Measurements from ENCODE around the gene NKPD1. TPM values are rescaled to one million over a fixed set of nuclear protein-coding genes. Genes with fewer than 3 reads are reported as not detected.
A peak's percentile ranks its signal among the peaks of the same experiment; 100 is the strongest.

NKPD1 gene
- total RNA-seq, 1 donor, result 0.36 TPM

DNA sequence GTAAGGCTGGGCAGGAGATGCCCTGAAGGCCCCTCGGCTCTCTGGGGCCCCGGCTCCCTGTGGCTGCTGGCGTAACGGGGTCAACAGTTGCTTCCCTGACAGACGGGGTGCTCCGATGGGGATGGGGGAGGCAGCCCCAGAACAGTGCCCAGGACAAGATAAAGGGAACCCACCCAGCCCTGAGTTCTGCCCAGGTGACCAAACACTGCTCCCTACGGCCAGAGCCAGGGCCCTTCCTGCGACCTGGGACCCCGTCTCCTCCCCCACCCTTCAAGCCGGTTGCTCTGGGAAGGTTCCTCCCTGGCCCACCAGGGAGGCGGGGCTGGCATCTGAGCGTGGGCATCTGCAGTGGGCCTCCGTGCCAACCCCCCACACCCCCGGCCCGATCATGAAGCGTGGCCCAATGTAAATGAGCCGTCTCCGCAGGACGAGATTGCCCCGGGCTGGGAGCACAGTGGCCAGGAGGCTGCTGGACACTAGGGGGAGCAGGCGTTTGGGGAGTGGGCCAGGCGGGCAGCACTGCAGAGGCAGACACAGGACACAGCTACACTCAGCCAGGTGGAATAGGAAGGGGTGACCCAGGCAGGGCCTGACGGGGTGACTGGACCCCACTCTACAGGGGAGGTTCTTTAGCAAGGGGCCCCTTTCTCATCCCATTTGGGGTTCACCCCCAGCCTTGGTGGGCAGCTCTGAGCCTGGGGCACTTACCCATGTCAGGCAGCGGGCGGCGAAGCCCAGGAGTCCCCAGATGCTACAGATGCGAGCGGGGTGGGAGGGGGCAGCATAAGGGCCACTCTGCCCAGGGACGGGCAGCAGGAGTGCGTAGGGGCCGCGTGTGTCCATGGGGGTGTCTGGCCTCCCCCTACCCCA, 1.2 kb upstream of the NKPD1 start:
- TF ChIP-seq, protein P1, sequence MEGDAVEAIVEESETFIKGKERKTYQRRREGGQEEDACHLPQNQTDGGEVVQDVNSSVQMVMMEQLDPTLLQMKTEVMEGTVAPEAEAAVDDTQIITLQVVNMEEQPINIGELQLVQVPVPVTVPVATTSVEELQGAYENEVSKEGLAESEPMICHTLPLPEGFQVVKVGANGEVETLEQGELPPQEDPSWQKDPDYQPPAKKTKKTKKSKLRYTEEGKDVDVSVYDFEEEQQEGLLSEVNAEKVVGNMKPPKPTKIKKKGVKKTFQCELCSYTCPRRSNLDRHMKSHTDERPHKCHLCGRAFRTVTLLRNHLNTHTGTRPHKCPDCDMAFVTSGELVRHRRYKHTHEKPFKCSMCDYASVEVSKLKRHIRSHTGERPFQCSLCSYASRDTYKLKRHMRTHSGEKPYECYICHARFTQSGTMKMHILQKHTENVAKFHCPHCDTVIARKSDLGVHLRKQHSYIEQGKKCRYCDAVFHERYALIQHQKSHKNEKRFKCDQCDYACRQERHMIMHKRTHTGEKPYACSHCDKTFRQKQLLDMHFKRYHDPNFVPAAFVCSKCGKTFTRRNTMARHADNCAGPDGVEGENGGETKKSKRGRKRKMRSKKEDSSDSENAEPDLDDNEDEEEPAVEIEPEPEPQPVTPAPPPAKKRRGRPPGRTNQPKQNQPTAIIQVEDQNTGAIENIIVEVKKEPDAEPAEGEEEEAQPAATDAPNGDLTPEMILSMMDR (IDR thresholded peaks at IDR 0.05; ENCODE audit: insufficient read depth, low read length), result peak; percentile 73
- DNase-seq (ENCODE audit: low read depth), result peak; percentile 26
- H3K4me3 ChIP-seq (ENCODE audit: low read depth, low read length), result no peak overlapping the region

DNA sequence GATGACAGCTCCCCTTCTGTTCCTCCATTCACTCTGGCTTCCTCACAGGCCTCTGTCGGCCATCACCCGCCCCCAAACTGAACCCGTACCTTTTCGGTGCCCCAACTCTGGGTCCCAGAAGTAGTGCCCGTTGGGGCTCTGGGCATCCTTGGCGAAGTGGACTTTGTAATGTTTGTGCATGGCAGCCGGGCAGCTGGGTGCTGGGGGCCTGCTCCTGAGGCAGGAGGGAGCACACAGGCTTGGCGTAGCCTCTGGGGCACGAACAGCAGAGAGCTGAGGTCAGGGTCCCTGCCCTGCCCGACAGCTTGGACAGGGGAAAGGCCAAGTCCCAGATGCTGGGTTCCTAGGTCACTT, 834 bp downstream of the NKPD1 start:
- TF ChIP-seq, protein P1 (IDR thresholded peaks at IDR 0.05; ENCODE audit: insufficient read depth, low read length), result no peak
- H3K4me3 ChIP-seq (ENCODE audit: low read depth, low read length), result no peak overlapping the region
- DNase-seq (ENCODE audit: low read depth), result no peak

DNA sequence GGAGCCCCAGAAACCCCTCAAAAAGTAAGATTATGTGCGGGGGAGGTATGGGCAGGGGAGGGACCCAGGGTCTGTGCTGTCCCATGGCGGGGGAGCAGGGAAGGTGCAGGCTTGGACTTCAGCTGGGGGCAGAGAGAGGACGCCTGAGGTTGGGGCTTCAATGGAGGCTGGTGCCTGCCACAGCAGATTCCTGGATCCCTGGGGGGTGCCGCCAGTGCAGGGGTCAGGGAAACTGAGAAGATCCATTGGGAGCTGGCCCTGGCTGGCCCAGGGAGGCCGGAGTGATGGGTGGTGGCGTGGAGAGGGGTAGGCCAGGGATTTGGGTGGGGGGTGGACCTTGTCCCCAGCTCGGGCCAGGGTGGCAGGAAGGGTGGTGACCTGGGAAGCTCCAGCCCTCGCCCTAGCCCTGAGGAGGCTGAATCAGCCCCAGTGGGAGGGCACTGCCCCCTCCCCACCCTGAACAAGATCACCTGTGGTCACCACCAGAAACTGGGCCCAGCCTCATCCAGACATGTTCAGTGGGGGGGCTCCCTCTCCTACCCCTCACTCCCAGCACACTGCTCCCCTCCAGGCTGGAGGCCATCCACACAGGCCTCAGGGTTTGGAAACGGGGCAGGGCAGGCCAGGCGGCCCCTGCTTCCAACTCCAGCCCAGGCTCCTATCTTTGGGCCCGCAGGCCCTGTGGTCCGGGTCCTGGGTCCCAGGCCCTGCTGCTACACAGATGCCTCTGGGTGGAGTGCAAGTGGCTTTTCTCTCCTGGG, 1.4 kb downstream of the NKPD1 start:
- H3K4me3 ChIP-seq (ENCODE audit: low read depth, low read length), result no peak overlapping the region
- DNase-seq (ENCODE audit: low read depth), result no peak
- TF ChIP-seq, protein P1 (IDR thresholded peaks at IDR 0.05; ENCODE audit: insufficient read depth, low read length), result no peak

DNA sequence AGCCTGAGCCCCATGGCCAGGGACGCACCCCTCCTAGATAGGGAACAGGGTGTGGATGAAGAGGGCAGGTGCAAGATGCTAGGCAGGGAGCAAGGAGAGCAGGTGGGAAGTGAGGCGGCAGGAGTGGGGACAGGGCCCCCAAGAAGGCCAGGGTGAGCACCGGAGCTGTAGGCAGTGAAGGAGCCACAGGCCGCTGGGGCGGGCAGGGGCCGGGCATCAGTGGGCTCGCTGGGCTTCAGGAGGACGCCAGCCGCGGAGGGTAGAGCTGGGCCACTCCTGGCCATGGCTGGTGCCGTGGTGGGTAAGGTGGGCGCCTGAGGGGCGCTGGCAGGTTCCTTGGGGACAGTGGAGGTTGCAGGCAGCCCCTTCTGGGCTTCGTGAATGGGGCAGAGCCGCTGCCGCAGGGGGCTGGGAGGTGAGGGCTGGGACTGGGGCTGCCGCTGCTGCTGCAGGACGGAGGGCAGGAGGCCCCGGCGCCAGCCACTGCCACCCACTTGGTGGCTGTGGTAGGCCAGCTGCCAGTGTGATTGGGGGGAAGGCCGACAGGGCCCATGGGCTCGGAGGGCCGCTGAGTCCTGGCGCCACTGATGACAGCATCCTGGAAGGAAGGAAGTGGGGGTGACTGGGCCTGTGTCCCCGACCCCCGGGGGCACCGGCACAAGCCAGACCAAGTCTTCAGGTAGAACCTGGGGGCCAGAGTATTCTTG, 2.1 kb downstream of the NKPD1 start:
- DNase-seq (ENCODE audit: low read depth), result no peak
- TF ChIP-seq, protein P1 (IDR thresholded peaks at IDR 0.05; ENCODE audit: insufficient read depth, low read length), result no peak
- H3K4me3 ChIP-seq (ENCODE audit: low read depth, low read length), result no peak overlapping the region

DNA sequence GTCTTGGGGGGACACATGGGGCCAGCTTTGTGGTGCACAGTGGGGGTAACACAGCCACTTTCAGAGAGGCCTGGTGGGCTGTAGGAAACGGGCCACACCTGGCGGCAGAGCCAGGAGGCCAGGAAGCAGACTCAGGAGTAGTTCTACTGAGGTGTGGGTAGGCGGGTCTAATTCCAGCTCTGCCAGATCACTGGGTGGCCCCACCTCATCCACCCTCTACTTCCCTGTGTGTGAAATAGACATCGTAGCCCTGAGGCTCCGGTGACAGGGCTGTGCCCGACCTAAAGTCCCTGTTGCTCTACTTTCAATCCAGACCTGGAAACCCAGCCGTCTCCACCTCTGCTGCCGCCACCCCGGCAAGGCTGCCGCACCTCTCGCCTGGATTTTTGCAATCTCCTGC, 4.0 kb downstream of the NKPD1 start:
- DNase-seq (ENCODE audit: low read depth), result no peak
- H3K4me3 ChIP-seq (ENCODE audit: low read depth, low read length), result no peak overlapping the region
- TF ChIP-seq, protein P1 (IDR thresholded peaks at IDR 0.05; ENCODE audit: insufficient read depth, low read length), result no peak

DNA sequence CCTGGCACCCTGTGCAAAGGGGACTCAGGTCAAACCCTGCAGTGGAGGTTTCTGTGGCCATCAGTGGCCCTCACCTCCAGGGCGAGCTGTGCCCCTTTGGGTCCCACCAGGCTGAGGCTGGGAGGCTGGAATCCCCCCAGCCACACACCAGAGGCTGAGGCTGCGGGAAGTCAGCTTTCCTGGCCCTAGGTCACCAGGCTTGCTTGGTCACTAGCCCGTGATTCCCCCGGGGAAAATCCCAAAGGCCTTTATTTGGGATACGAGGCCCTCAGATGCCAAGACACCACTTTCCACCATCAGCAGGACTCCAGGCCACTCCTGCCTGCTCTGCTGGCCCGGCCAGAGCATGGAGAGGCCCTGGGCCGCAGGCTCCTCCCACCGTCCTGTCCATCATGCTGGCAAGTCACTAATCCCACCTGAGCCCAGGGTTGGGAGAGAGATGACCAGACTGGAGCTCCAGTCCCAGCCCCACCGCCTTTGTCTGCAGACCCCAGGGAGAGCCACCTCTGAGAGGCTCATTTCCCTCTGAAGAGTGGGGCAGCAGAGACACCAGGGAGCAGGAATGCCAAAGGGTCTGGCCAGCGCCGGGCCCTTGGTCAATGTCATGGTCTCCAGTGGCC, 4.7 kb downstream of the NKPD1 start:
- H3K4me3 ChIP-seq (ENCODE audit: low read depth, low read length), result no peak overlapping the region
- TF ChIP-seq, protein P1 (IDR thresholded peaks at IDR 0.05; ENCODE audit: insufficient read depth, low read length), result no peak
- DNase-seq (ENCODE audit: low read depth), result no peak
